CMK (cell line): ENCODE results near the gene FAM221B.

Experiments used
- DNase-seq: peaks from one replicate; pipeline ENCODE4 v3.0.0-alpha.2; 2010; ENCODE audit warnings: low read depth

Gene FAM221B

GRCh38 chr9:35820076-35820475, 8.5 kb downstream of the FAM221B start:
- no peak for DNase-seq

GRCh38 chr9:35818341-35818740, 10.2 kb downstream of the FAM221B start:
- DNase-seq, result no peak

GRCh38 chr9:35816708-35817107, 11.8 kb downstream of the FAM221B start:
- no peak for DNase-seq

GRCh38 chr9:35814841-35815543, 13.5 kb downstream of the FAM221B start, which contains the start of gene HINT2:
HINT2 (minus strand) TSS chr9:35815042; CDS start chr9:35814979, 63 bp downstream.
- DNase-seq, result peak; percentile 94

GRCh38 chr9:35814106-35814840, 14.3 kb downstream of the FAM221B start:
- no peak for DNase-seq

GRCh38 chr9:35813434-35814105, 15.0 kb downstream of the FAM221B start:
- no peak for DNase-seq

GRCh38 chr9:35812025-35812602, 16.4 kb downstream of the FAM221B start, which contains the start of gene SPAG8:
SPAG8 (minus strand) TSS chr9:35812262; CDS start chr9:35812147, 115 bp downstream.
- DNase-seq, result peak; percentile 98

GRCh38 chr9:35811381-35812024, 17.0 kb downstream of the FAM221B start:
- DNase-seq, result no peak

- DNase-seq, result no peak
Measured at GRCh38 chr9:35810122-35810521, 18.4 kb downstream of the FAM221B start.

- DNase-seq, result no peak
Measured at GRCh38 chr9:35808433-35808832, 20.1 kb downstream of the FAM221B start.

GRCh38 chr9:35806101-35806500, 22.4 kb downstream of the FAM221B start:
- DNase-seq, result no peak

GRCh38 chr9:35801328-35802128, 27.0 kb downstream of the FAM221B start:
- no peak for DNase-seq

- no peak for DNase-seq
Measured at GRCh38 chr9:35800530-35800929, 28.0 kb downstream of the FAM221B start.

GRCh38 chr9:35798658-35799374, 29.7 kb downstream of the FAM221B start:
- no peak for DNase-seq

- no peak for DNase-seq
Measured at GRCh38 chr9:35797311-35798109, 31.0 kb downstream of the FAM221B start.

GRCh38 chr9:35795695-35796094, 32.8 kb downstream of the FAM221B start:
- DNase-seq, result no peak

- no peak for DNase-seq
Measured at GRCh38 chr9:35793461-35793860, 35.1 kb downstream of the FAM221B start.

GRCh38 chr9:35792826-35793225, 35.7 kb downstream of the FAM221B start:
- DNase-seq, result no peak

GRCh38 chr9:35792024-35792813, 36.3 kb downstream of the FAM221B start:
- DNase-seq, result no peak
